HepG2 (cell line): ENCODE results near the gene TGM2. TPM values are rescaled to one million over a fixed set of nuclear protein-coding genes. Genes with fewer than 3 reads are reported as not detected.

Source experiments
- DMAP1 ChIP-seq: IDR thresholded peaks from 2 replicates; pipeline ENCODE4 v1.6.1; 2016
- PAF1 ChIP-seq: IDR thresholded peaks from 2 replicates; pipeline ENCODE4 v1.6.1; 2016; ENCODE audit warnings: missing genetic modification reagents, missing compliant biosample characterization
- TSC22D2 ChIP-seq: sonication (generic); formaldehyde crosslinking; IDR thresholded peaks from 2 replicates; pipeline ENCODE4 v1.5.1; 2020; ENCODE audit warnings: missing genetic modification reagents, mild to moderate bottlenecking, borderline replicate concordance
- ZNF317 ChIP-seq: sonication (generic); formaldehyde crosslinking; IDR thresholded peaks from 2 replicates; pipeline ENCODE4 v1.5.0; 2020; ENCODE audit warnings: mild to moderate bottlenecking, missing genetic modification reagents
- ZNF552 ChIP-seq: sonication (generic); formaldehyde crosslinking; IDR thresholded peaks from 2 replicates; pipeline ENCODE4 v1.9.0; 2022; ENCODE audit warnings: missing genetic modification reagents, mild to moderate bottlenecking, borderline replicate concordance
- ZNF564 ChIP-seq: sonication (generic); formaldehyde crosslinking; IDR thresholded peaks from 2 replicates; pipeline ENCODE4 v1.8.1; 2023; ENCODE audit warnings: mild to moderate bottlenecking, missing genetic modification reagents
- ZNF674 ChIP-seq: sonication (generic); formaldehyde crosslinking; IDR thresholded peaks from 2 replicates; pipeline ENCODE4 v1.5.0; 2020; ENCODE audit warnings: low read depth, mild to moderate bottlenecking, missing genetic modification reagents
- polyA plus RNA-seq, 8 experiments: library from polyadenylated mRNA; depleted of rRNA in 3 of 8; stranded (reverse) in 7 of 8; unstranded in 1 of 8; fragments of >200 nt; fragmentation: Illumina TruSeq in 4 of 8; extraction: Trizol in 4 of 8; gene quantifications; 2 replicates each; pipeline versions ENCODE4 v1.2.1 to v1.2.3, GENCODE V29; 2011 to 2016; ENCODE audit warnings: low read depth in 4 of 8, missing spikeins in 1 of 8, mixed read lengths in 1 of 8; ENCODE audit not compliant: insufficient read depth in 1 of 8
- total RNA-seq, 5 experiments: library from RNA; depleted of rRNA; stranded (reverse); fragments of >200 nt; fragmentation: Illumina TruSeq; extraction: Trizol; gene quantifications; 2 replicates each; pipeline ENCODE4 v1.2.3, GENCODE V29; 2016; ENCODE audit warnings: low read depth in 1 of 5
- TF ChIP-seq, protein P1 (sequence below): sonication (generic); formaldehyde crosslinking; IDR thresholded peaks from 2 replicates; pipeline ENCODE4 v1.4.0; 2020; ENCODE audit warnings: missing genetic modification reagents
- TF ChIP-seq, protein P2 (sequence below), 2 experiments: IDR thresholded peaks; 2 replicates each; pipeline ENCODE4 v1.6.1; 2011 to 2012; ENCODE audit warnings: low read length in 2 of 2, borderline replicate concordance in 1 of 2, low read depth in 1 of 2, mild to moderate bottlenecking in 1 of 2, moderate library complexity in 1 of 2
- TF ChIP-seq, protein P3 (sequence below): sonication (generic); formaldehyde crosslinking; IDR thresholded peaks from 2 replicates; pipeline ENCODE4 v1.4.0; 2020; ENCODE audit warnings: mild to moderate bottlenecking, missing genetic modification reagents
- TF ChIP-seq, protein P4 (sequence below): sonication (generic); formaldehyde crosslinking; IDR thresholded peaks from 2 replicates; pipeline ENCODE4 v1.5.0; 2020; ENCODE audit warnings: mild to moderate bottlenecking, missing genetic modification reagents
- TF ChIP-seq, protein P5 (sequence below), 2 experiments: sonication (generic) in 1 of 2; formaldehyde crosslinking in 1 of 2; IDR thresholded peaks; 2 replicates each; pipeline versions ENCODE4 v1.4.0 to v1.6.1; 2016 to 2020; ENCODE audit warnings: borderline replicate concordance in 1 of 2, low read depth in 1 of 2, mild to moderate bottlenecking in 1 of 2, missing genetic modification reagents in 1 of 2

TGM2 gene
- total and polyA plus RNA-seq, 2 of the 13 experiments (the other 11 are each of a cell fraction or from before 2014, with no cell fraction given): 4.2 to 46.4 TPM

DNA sequence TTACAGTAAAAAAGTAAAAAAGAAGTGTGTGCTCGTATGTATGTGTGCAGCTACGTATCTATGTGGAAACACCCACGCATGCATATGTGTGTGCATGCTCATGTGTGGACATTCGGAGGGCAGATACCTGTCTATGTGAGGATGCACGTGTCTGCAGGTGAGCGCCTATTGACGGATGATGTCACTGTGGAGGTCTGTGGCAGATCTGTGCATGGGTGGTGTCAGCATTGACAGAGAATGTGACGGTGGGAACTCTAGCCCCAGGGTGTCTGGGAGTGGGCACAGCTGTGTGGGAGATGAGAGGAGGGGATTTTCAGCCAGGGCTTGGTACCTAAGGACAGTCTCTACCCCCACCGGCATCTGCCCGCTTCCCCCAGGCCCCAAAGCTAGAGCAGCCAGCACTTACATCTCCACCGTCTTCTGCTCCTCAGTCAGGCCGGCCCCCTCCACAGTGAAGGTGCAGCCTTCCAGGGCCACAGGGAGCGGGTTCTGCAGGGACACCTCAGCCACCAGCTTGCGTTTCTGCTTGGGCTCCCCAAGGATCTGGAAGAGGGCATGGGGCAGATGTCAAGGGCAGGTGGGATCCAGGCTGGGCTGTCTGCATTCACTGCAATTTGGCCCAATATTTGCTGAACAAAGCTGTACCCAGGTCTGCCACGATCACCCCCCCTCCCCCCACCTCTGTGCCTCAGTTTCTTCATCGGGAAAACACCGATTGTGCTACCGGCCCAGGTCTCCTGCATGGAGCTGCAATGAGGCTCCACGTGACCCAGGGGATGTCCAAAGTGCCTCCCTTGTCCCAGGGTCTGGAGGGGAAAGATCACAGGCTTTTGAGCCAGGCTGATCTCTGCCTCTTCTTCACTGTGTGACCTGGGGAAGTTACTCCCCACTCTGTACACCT lies 34.1 kb downstream of the TGM2 start (continued):
- TF ChIP-seq, protein P1, sequence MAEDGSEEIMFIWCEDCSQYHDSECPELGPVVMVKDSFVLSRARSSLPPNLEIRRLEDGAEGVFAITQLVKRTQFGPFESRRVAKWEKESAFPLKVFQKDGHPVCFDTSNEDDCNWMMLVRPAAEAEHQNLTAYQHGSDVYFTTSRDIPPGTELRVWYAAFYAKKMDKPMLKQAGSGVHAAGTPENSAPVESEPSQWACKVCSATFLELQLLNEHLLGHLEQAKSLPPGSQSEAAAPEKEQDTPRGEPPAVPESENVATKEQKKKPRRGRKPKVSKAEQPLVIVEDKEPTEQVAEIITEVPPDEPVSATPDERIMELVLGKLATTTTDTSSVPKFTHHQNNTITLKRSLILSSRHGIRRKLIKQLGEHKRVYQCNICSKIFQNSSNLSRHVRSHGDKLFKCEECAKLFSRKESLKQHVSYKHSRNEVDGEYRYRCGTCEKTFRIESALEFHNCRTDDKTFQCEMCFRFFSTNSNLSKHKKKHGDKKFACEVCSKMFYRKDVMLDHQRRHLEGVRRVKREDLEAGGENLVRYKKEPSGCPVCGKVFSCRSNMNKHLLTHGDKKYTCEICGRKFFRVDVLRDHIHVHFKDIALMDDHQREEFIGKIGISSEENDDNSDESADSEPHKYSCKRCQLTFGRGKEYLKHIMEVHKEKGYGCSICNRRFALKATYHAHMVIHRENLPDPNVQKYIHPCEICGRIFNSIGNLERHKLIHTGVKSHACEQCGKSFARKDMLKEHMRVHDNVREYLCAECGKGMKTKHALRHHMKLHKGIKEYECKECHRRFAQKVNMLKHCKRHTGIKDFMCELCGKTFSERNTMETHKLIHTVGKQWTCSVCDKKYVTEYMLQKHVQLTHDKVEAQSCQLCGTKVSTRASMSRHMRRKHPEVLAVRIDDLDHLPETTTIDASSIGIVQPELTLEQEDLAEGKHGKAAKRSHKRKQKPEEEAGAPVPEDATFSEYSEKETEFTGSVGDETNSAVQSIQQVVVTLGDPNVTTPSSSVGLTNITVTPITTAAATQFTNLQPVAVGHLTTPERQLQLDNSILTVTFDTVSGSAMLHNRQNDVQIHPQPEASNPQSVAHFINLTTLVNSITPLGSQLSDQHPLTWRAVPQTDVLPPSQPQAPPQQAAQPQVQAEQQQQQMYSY (CRISPR knock-in tag): no peak
- TF ChIP-seq PAF1 (CRISPR knock-in tag) (no peak), ZNF674 (CRISPR knock-in tag) (no peak), TSC22D2 (no peak), ZNF564 (CRISPR knock-in tag) (no peak), DMAP1 (no peak), ZNF317 (no peak), ZNF552 (CRISPR knock-in tag) (no peak)
- TF ChIP-seq, protein P2, sequence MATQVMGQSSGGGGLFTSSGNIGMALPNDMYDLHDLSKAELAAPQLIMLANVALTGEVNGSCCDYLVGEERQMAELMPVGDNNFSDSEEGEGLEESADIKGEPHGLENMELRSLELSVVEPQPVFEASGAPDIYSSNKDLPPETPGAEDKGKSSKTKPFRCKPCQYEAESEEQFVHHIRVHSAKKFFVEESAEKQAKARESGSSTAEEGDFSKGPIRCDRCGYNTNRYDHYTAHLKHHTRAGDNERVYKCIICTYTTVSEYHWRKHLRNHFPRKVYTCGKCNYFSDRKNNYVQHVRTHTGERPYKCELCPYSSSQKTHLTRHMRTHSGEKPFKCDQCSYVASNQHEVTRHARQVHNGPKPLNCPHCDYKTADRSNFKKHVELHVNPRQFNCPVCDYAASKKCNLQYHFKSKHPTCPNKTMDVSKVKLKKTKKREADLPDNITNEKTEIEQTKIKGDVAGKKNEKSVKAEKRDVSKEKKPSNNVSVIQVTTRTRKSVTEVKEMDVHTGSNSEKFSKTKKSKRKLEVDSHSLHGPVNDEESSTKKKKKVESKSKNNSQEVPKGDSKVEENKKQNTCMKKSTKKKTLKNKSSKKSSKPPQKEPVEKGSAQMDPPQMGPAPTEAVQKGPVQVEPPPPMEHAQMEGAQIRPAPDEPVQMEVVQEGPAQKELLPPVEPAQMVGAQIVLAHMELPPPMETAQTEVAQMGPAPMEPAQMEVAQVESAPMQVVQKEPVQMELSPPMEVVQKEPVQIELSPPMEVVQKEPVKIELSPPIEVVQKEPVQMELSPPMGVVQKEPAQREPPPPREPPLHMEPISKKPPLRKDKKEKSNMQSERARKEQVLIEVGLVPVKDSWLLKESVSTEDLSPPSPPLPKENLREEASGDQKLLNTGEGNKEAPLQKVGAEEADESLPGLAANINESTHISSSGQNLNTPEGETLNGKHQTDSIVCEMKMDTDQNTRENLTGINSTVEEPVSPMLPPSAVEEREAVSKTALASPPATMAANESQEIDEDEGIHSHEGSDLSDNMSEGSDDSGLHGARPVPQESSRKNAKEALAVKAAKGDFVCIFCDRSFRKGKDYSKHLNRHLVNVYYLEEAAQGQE (IDR thresholded peaks at IDR 0.05; ENCODE audit: borderline replicate concordance in 1 of 2, low read depth in 1 of 2, low read length in 2 of 2): no peak
- TF ChIP-seq, protein P3, sequence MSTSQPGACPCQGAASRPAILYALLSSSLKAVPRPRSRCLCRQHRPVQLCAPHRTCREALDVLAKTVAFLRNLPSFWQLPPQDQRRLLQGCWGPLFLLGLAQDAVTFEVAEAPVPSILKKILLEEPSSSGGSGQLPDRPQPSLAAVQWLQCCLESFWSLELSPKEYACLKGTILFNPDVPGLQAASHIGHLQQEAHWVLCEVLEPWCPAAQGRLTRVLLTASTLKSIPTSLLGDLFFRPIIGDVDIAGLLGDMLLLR (CRISPR knock-in tag): no peak
- TF ChIP-seq, protein P4, sequence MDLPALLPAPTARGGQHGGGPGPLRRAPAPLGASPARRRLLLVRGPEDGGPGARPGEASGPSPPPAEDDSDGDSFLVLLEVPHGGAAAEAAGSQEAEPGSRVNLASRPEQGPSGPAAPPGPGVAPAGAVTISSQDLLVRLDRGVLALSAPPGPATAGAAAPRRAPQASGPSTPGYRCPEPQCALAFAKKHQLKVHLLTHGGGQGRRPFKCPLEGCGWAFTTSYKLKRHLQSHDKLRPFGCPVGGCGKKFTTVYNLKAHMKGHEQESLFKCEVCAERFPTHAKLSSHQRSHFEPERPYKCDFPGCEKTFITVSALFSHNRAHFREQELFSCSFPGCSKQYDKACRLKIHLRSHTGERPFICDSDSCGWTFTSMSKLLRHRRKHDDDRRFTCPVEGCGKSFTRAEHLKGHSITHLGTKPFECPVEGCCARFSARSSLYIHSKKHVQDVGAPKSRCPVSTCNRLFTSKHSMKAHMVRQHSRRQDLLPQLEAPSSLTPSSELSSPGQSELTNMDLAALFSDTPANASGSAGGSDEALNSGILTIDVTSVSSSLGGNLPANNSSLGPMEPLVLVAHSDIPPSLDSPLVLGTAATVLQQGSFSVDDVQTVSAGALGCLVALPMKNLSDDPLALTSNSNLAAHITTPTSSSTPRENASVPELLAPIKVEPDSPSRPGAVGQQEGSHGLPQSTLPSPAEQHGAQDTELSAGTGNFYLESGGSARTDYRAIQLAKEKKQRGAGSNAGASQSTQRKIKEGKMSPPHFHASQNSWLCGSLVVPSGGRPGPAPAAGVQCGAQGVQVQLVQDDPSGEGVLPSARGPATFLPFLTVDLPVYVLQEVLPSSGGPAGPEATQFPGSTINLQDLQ: no peak
- TF ChIP-seq, protein P5, sequence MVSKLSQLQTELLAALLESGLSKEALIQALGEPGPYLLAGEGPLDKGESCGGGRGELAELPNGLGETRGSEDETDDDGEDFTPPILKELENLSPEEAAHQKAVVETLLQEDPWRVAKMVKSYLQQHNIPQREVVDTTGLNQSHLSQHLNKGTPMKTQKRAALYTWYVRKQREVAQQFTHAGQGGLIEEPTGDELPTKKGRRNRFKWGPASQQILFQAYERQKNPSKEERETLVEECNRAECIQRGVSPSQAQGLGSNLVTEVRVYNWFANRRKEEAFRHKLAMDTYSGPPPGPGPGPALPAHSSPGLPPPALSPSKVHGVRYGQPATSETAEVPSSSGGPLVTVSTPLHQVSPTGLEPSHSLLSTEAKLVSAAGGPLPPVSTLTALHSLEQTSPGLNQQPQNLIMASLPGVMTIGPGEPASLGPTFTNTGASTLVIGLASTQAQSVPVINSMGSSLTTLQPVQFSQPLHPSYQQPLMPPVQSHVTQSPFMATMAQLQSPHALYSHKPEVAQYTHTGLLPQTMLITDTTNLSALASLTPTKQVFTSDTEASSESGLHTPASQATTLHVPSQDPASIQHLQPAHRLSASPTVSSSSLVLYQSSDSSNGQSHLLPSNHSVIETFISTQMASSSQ (IDR thresholded peaks at IDR 0.05; ENCODE audit: low read depth): no peak
- TF ChIP-seq, protein P5 (CRISPR knock-in tag; IDR thresholded peaks at IDR 0.05; ENCODE audit: borderline replicate concordance): no peak
